Measurements from ENCODE around the gene FAM83B.
"Not testable (repeated sequence)": the region's sequence is repeated elsewhere in the genome, so short reads cannot be mapped to it uniquely, and the experiment has no call there.

The FAM83B gene

GRCh38 chr6:54846243-54846856 is at the start of gene FAM83B:
TSS of gene FAM83B (plus strand) at chr6:54846771. CDS start at chr6:54870247, 23,476 bp downstream.
- DNase-seq (ENCODE audit: low spot score), result no peak
- H3K9me3 Mint-ChIP-seq, result peaks cover 4% of the 10 kb centered on the region
- peaks cover 15% of the 10 kb centered on the region for H3K27me3 Mint-ChIP-seq (ENCODE audit: low read depth)
- no peak within 1 kb of the TSS for H3K27ac Mint-ChIP-seq
- H3K4me1 Mint-ChIP-seq (ENCODE audit: low read depth), result no peaks in the 10 kb centered on the region
- H3K4me3 Mint-ChIP-seq, result no peak within 1 kb of the TSS
- H3K36me3 Mint-ChIP-seq (ENCODE audit: low read depth), result no peaks in the 10 kb centered on the region

- not testable (repeated sequence) for H3K36me3 Mint-ChIP-seq (ENCODE audit: low read depth); DNase-seq (ENCODE audit: low spot score); H3K4me3 Mint-ChIP-seq; H3K4me1 Mint-ChIP-seq (ENCODE audit: low read depth); H3K27ac Mint-ChIP-seq; H3K27me3 Mint-ChIP-seq (ENCODE audit: low read depth)
- peaks cover 24% of the 10 kb centered on the region for H3K9me3 Mint-ChIP-seq
These were observed 49.7 kb upstream of the FAM83B start for GRCh38 chr6:54796918-54797317.

- Mint-ChIP-seq H3K9me3 (peaks cover 19% of the 10 kb centered on the region), H3K36me3 (ENCODE audit: low read depth) (no peaks in the 10 kb centered on the region), H3K27me3 (ENCODE audit: low read depth) (no peaks in the 10 kb centered on the region), H3K27ac (no peak overlapping the region), H3K4me3 (no peak overlapping the region), H3K4me1 (ENCODE audit: low read depth) (no peaks in the 10 kb centered on the region)
- DNase-seq (ENCODE audit: low spot score), result no peak
These were observed 46.4 kb upstream of the FAM83B start for GRCh38 chr6:54800050-54800600.

- Mint-ChIP-seq H3K36me3 (ENCODE audit: low read depth) (no peaks in the 10 kb centered on the region), H3K4me3 (no peak overlapping the region), H3K27ac (no peak overlapping the region), H3K27me3 (ENCODE audit: low read depth) (no peaks in the 10 kb centered on the region), H3K4me1 (ENCODE audit: low read depth) (no peaks in the 10 kb centered on the region), H3K9me3 (peaks cover 15% of the 10 kb centered on the region)
- DNase-seq (ENCODE audit: low spot score), result no peak
These were observed 45.3 kb upstream of the FAM83B start for GRCh38 chr6:54801244-54801643.

- Mint-ChIP-seq H3K4me1 (ENCODE audit: low read depth) (no peaks in the 10 kb centered on the region), H3K27me3 (ENCODE audit: low read depth) (no peaks in the 10 kb centered on the region), H3K27ac (no peak overlapping the region), H3K4me3 (no peak overlapping the region), H3K9me3 (peaks cover 11% of the 10 kb centered on the region), H3K36me3 (ENCODE audit: low read depth) (no peaks in the 10 kb centered on the region)
- no peak for DNase-seq (ENCODE audit: low spot score)
These were observed 44.9 kb upstream of the FAM83B start for GRCh38 chr6:54801669-54802068.

- Mint-ChIP-seq H3K27me3 (ENCODE audit: low read depth) (no peaks in the 10 kb centered on the region), H3K4me3 (no peak overlapping the region), H3K4me1 (ENCODE audit: low read depth) (no peaks in the 10 kb centered on the region), H3K36me3 (ENCODE audit: low read depth) (no peaks in the 10 kb centered on the region), H3K27ac (no peak overlapping the region), H3K9me3 (peaks cover 11% of the 10 kb centered on the region)
- DNase-seq (ENCODE audit: low spot score), result no peak
These were observed 43.6 kb upstream of the FAM83B start for GRCh38 chr6:54802775-54803634.

- no peak for DNase-seq (ENCODE audit: low spot score)
- Mint-ChIP-seq H3K4me3 (no peak overlapping the region), H3K4me1 (ENCODE audit: low read depth) (no peaks in the 10 kb centered on the region), H3K27me3 (ENCODE audit: low read depth) (no peaks in the 10 kb centered on the region), H3K36me3 (ENCODE audit: low read depth) (no peaks in the 10 kb centered on the region), H3K27ac (no peak overlapping the region), H3K9me3 (peaks cover 7% of the 10 kb centered on the region)
These were observed 41.5 kb upstream of the FAM83B start for GRCh38 chr6:54805077-54805476.

- peaks cover 10% of the 10 kb centered on the region for H3K9me3 Mint-ChIP-seq
- no peaks in the 10 kb centered on the region for H3K4me1 Mint-ChIP-seq (ENCODE audit: low read depth)
- DNase-seq (ENCODE audit: low spot score), result no peak
- no peak overlapping the region for H3K27ac Mint-ChIP-seq
- H3K4me3 Mint-ChIP-seq, result no peak overlapping the region
- no peaks in the 10 kb centered on the region for H3K36me3 Mint-ChIP-seq (ENCODE audit: low read depth)
- H3K27me3 Mint-ChIP-seq (ENCODE audit: low read depth), result no peaks in the 10 kb centered on the region
These were observed 36.4 kb upstream of the FAM83B start for GRCh38 chr6:54810147-54810546.

- no peaks in the 10 kb centered on the region for H3K4me1 Mint-ChIP-seq (ENCODE audit: low read depth)
- no peak overlapping the region for H3K4me3 Mint-ChIP-seq
- H3K9me3 Mint-ChIP-seq, result peaks cover 14% of the 10 kb centered on the region
- H3K27me3 Mint-ChIP-seq (ENCODE audit: low read depth), result no peaks in the 10 kb centered on the region
- no peak for DNase-seq (ENCODE audit: low spot score)
- H3K27ac Mint-ChIP-seq, result no peak overlapping the region
- no peaks in the 10 kb centered on the region for H3K36me3 Mint-ChIP-seq (ENCODE audit: low read depth)
These were observed 32.7 kb upstream of the FAM83B start for GRCh38 chr6:54813892-54814291.

- H3K9me3 Mint-ChIP-seq, result peaks cover 20% of the 10 kb centered on the region
- no peak overlapping the region for H3K4me3 Mint-ChIP-seq
- no peaks in the 10 kb centered on the region for H3K27me3 Mint-ChIP-seq (ENCODE audit: low read depth)
- no peak overlapping the region for H3K27ac Mint-ChIP-seq
- H3K36me3 Mint-ChIP-seq (ENCODE audit: low read depth), result no peaks in the 10 kb centered on the region
- H3K4me1 Mint-ChIP-seq (ENCODE audit: low read depth), result no peaks in the 10 kb centered on the region
- no peak for DNase-seq (ENCODE audit: low spot score)
These were observed 29.3 kb upstream of the FAM83B start for GRCh38 chr6:54817236-54817635.

GRCh38 chr6:54817834-54818233 is 28.7 kb upstream of the FAM83B start:
- peaks cover 21% of the 10 kb centered on the region for H3K9me3 Mint-ChIP-seq
- no peak overlapping the region for H3K4me3 Mint-ChIP-seq
- no peak for DNase-seq (ENCODE audit: low spot score)
- no peaks in the 10 kb centered on the region for H3K4me1 Mint-ChIP-seq (ENCODE audit: low read depth)
- no peaks in the 10 kb centered on the region for H3K36me3 Mint-ChIP-seq (ENCODE audit: low read depth)
- no peak overlapping the region for H3K27ac Mint-ChIP-seq
- no peaks in the 10 kb centered on the region for H3K27me3 Mint-ChIP-seq (ENCODE audit: low read depth)

- not testable (repeated sequence) for H3K4me1 Mint-ChIP-seq (ENCODE audit: low read depth)
These were observed 22.3 kb upstream of the FAM83B start for GRCh38 chr6:54824225-54824624.

GRCh38 chr6:54827010-54827409 is 19.6 kb upstream of the FAM83B start:
- peaks cover 35% of the 10 kb centered on the region for H3K9me3 Mint-ChIP-seq
- no peaks in the 10 kb centered on the region for H3K36me3 Mint-ChIP-seq (ENCODE audit: low read depth)
- no peaks in the 10 kb centered on the region for H3K27me3 Mint-ChIP-seq (ENCODE audit: low read depth)
- H3K4me3 Mint-ChIP-seq, result no peak overlapping the region
- no peak for DNase-seq (ENCODE audit: low spot score)
- no peak overlapping the region for H3K27ac Mint-ChIP-seq
- H3K4me1 Mint-ChIP-seq (ENCODE audit: low read depth), result no peaks in the 10 kb centered on the region

More at GRCh38 chr6:54824225-54824624, 22.3 kb upstream of the FAM83B start:
- H3K27me3 Mint-ChIP-seq (ENCODE audit: low read depth); H3K27ac Mint-ChIP-seq; DNase-seq (ENCODE audit: low spot score); H3K4me3 Mint-ChIP-seq; H3K36me3 Mint-ChIP-seq (ENCODE audit: low read depth): not testable (repeated sequence)
- peaks cover 43% of the 10 kb centered on the region for H3K9me3 Mint-ChIP-seq

GRCh38 chr6:54830216-54830615 is 16.4 kb upstream of the FAM83B start:
- DNase-seq (ENCODE audit: low spot score), result no peak
- H3K27me3 Mint-ChIP-seq (ENCODE audit: low read depth), result no peaks in the 10 kb centered on the region
- H3K36me3 Mint-ChIP-seq (ENCODE audit: low read depth), result no peaks in the 10 kb centered on the region
- H3K4me3 Mint-ChIP-seq, result no peak overlapping the region
- no peak overlapping the region for H3K27ac Mint-ChIP-seq
- peaks cover 27% of the 10 kb centered on the region for H3K9me3 Mint-ChIP-seq
- no peaks in the 10 kb centered on the region for H3K4me1 Mint-ChIP-seq (ENCODE audit: low read depth)

Data from T-helper 2 cell treated with Interferon-gamma antibody and Interleukin-4, amounts not matched to agents 5 μg/mL and 100 μg/mL, for 36 hours (primary cell).